Measurements from ENCODE around the gene USF3.

The USF3 gene

DNA sequence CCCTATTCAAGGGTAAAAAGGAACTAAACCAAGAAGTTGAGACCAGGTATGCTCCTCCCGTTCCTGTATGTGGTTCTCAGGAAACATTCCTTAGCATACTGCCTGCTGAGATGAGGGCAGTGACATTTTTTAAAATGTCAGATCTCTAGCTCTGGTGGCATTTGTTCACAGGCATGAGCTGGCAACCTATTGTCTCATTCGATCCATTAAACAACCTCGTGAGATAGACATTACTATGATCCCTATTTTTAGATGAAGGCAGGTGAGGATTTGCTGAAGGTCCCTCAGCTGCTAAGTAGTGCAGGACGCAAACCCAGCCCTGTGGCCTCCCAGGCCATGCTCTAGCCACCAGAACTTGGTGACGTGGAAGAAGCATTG lies 89.2 kb downstream of the USF3 start:
- no peak for DNase-seq (ENCODE audit: low read depth)

- no peak for DNase-seq (ENCODE audit: low read depth)
Measured at GRCh38 chr3:113606539-113607218, 89.8 kb downstream of the USF3 start.

DNA sequence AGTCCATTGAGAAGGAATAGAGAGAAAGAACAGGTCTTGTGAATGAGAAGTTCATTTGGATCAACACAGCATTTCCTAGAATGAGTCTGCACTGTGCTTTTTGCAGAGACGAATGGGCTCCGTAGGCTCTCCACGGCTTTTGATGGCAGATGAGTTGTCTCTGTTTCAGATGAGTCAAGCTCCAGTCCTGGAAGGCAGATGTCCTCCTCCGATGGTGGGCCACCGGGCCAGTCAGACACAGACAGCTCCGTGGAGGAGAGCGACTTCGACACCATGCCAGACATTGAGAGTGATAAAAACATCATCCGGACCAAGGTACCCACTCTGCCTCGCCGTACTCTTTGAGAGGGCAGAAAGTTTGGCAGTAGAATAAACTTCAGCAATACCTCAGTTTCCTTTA lies 93.6 kb downstream of the USF3 start:
- DNase-seq (ENCODE audit: low read depth), result no peak

DNA sequence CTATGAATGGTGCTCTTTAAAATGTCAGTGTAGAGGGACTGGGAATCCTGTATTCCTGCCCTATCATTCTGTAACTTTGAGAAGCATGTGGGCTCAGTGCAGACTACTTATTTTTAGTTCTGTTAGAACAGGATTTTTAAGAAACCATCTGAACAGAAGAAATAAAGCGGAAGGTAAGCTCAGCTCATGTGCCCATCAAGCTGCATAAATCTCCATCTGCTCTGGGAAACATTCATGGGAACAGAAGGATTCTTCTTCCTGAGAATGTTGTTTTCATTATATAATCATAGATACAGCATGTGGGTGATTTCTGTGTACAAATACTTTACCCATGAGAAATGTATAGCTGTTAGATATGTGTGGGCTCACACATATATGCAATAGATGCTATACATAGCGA lies 94.2 kb downstream of the USF3 start:
- no peak for DNase-seq (ENCODE audit: low read depth)

GRCh38 chr3:113601240-113601639 lies 95.2 kb downstream of the USF3 start:
- no peak for DNase-seq (ENCODE audit: low read depth)

DNA sequence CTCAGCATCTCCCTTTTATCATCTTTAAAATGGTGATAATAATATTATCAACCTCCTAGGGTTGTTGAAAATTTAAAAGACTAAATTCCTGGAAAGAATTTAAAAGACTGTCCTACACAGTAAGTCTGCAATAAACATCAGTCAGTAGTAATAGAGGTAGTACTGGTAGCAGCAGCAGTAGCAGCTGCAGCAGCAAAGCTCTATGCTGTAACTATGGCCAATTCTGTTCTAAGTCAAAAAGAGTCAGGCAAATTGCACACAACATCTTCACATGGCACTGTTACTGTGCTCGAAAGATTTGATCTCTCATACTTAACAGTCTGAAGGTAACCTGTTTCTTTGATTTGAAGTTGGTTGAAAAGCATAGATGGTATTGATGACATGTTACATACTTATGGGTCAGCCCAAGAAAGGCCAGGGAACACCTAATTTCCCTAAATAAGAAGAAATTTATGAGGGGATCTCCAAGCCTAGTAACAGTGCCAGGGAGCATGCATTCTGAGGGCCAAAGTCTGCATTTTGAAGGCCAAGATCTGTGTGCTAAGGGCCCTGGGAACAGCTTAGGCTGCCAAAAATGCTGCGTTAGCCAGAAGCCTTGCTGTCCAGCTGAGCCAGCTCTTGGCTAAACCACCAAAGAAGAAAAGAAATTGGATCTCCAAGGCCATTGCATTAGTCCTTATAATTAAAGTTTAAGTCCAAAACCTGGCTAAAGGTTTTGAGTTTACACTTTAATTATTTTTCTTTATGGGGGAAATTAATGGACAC lies 95.8 kb downstream of the USF3 start:
- DNase-seq (ENCODE audit: low read depth), result no peak

All from GM04504 (cell line).